ENCODE data around the gene EEF1AKMT4.

The EEF1AKMT4 gene

DNA sequence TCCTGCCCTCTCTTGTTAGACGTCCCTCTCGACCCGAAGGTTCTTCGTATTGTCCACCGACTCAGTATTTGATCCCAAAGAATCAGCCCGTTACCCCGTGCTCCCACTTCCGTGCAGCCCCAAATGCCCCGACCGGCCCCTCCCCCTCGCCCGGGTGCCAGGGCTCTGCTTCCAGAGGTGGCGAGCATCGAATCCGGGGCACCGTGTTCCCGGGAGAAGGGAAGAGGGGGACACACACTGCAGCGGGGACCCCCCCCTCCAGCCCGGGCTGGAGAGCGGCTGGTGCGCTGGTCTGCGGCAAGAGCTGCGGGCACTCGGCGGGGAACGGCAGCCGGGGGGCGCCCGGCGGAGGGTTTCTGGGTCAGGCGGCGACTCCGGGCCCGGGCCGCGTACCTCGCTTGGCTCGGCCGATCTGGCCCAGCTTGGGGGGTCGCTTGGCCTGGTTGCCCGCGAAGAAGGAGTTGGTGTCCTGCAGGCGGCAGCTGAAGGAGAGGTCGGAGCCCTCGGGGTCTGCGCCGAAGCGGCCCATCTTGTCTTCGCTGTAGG, 11.3 kb downstream of the EEF1AKMT4 start:
- Histone ChIP-seq H3K79me2 (ENCODE audit: low read length) (no peaks in the 10 kb centered on the region), H3K4me2 (ENCODE audit: low read depth, low read length) (peak overlapping the region; percentile 90), H3K27ac (ENCODE audit: low read length) (no peak overlapping the region), H4K20me1 (ENCODE audit: insufficient read depth, low read length) (peaks cover 7% of the 10 kb centered on the region), H3K27me3 (replicated peaks; ENCODE audit: insufficient read depth, low read length) (peaks cover 30% of the 10 kb centered on the region), H3K9me3 (replicated peaks; ENCODE audit: insufficient read depth, low read length) (no peaks in the 10 kb centered on the region), H3K4me1 (ENCODE audit: low read length) (peaks cover 10% of the 10 kb centered on the region), H2AFZ (ENCODE audit: low read length) (peak overlapping the region; percentile 57), H3F3A (ENCODE audit: insufficient read depth, low read length) (peaks cover 7% of the 10 kb centered on the region), H3K9me2 (replicated peaks; ENCODE audit: insufficient read depth, low read length) (no peaks in the 10 kb centered on the region), H3K9ac (ENCODE audit: low read length) (no peak overlapping the region), H3K36me3 (replicated peaks; ENCODE audit: insufficient read depth, low read length) (no peaks in the 10 kb centered on the region), H3K4me3 (ENCODE audit: low read length) (peak overlapping the region; percentile 58)
- peak; percentile 58 for TF ChIP-seq EZH2 (optimal IDR thresholded peaks at IDR 0.05; ENCODE audit: low read depth, low read length)
- TF ChIP-seq, protein P1, sequence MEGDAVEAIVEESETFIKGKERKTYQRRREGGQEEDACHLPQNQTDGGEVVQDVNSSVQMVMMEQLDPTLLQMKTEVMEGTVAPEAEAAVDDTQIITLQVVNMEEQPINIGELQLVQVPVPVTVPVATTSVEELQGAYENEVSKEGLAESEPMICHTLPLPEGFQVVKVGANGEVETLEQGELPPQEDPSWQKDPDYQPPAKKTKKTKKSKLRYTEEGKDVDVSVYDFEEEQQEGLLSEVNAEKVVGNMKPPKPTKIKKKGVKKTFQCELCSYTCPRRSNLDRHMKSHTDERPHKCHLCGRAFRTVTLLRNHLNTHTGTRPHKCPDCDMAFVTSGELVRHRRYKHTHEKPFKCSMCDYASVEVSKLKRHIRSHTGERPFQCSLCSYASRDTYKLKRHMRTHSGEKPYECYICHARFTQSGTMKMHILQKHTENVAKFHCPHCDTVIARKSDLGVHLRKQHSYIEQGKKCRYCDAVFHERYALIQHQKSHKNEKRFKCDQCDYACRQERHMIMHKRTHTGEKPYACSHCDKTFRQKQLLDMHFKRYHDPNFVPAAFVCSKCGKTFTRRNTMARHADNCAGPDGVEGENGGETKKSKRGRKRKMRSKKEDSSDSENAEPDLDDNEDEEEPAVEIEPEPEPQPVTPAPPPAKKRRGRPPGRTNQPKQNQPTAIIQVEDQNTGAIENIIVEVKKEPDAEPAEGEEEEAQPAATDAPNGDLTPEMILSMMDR (IDR thresholded peaks at IDR 0.05; ENCODE audit: low read length) = no peak
- 0 out of 2 replicates have a peak, but pooled peaks have one; percentile 35 for TF ChIP-seq EZH2phosphoT487 (IDR thresholded peaks at IDR 0.05; ENCODE audit: low read length)
- DNase-seq = no peak

DNA sequence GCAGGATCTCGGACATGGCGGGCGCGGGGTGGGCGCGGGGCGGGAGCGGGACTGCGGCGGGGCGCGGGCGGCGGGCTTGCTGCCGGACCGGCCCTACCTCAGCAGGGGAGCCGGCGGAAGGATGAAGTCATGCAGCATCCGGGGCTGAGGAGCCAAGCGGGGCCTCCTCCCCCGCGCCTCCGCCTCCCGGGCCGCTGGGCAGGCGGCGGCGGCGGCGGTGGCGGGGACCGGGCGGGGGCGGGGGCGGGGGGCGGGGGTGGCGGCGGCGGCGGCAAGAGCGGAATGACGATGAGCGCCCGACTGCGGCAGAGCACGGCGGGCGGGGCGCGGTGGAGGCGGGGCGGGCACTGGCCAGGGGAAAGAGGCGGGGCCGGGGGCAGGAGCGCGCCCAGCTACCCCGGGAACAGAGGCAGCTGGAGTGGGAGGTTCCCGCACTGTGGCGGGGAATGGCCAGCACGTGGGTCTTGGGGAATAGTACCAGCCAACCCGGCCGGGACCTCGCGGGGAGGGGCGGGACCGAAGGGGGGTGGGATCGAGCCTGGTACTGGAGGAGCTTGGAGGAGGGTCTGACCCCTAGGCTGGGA, 11.9 kb downstream of the EEF1AKMT4 start, which contains the start of gene CAMK2N2:
Gene CAMK2N2 (minus strand): TSS at position 284 of the 584 bp plus-strand sequence. CDS start 268 bp downstream, at position 16.
- peaks cover 7% of the 10 kb centered on the region for H3F3A ChIP-seq (ENCODE audit: insufficient read depth, low read length)
- H2AFZ ChIP-seq (ENCODE audit: low read length) = peak within 1 kb of the TSS; percentile 62
- H3K9ac ChIP-seq (ENCODE audit: low read length) = peak within 1 kb of the TSS; percentile 1; the same call in 1 of the 2 replicates
- no peaks in the 10 kb centered on the region for H3K36me3 ChIP-seq (replicated peaks; ENCODE audit: insufficient read depth, low read length)
- H3K79me2 ChIP-seq (ENCODE audit: low read length) = no peaks in the 10 kb centered on the region
- H3K4me3 ChIP-seq (ENCODE audit: low read length) = peak within 1 kb of the TSS; percentile 66
- no peaks in the 10 kb centered on the region for H3K9me2 ChIP-seq (replicated peaks; ENCODE audit: insufficient read depth, low read length)
- TF ChIP-seq EZH2phosphoT487 (IDR thresholded peaks at IDR 0.05; ENCODE audit: low read length) = no peak
- no peak for TF ChIP-seq EZH2 (optimal IDR thresholded peaks at IDR 0.05; ENCODE audit: low read depth, low read length)
- TF ChIP-seq, protein P1 (IDR thresholded peaks at IDR 0.05; ENCODE audit: low read length) = no peak
- peaks cover 30% of the 10 kb centered on the region for H3K27me3 ChIP-seq (replicated peaks; ENCODE audit: insufficient read depth, low read length)
- H3K27ac ChIP-seq (ENCODE audit: low read length) = no peak within 1 kb of the TSS
- H3K9me3 ChIP-seq (replicated peaks; ENCODE audit: insufficient read depth, low read length) = no peaks in the 10 kb centered on the region
- H3K4me2 ChIP-seq (ENCODE audit: low read depth, low read length) = peak within 1 kb of the TSS; percentile 94
- DNase-seq = peak; percentile 68
- peaks cover 7% of the 10 kb centered on the region for H4K20me1 ChIP-seq (ENCODE audit: insufficient read depth, low read length)
- peaks cover 10% of the 10 kb centered on the region for H3K4me1 ChIP-seq (ENCODE audit: low read length)

DNA sequence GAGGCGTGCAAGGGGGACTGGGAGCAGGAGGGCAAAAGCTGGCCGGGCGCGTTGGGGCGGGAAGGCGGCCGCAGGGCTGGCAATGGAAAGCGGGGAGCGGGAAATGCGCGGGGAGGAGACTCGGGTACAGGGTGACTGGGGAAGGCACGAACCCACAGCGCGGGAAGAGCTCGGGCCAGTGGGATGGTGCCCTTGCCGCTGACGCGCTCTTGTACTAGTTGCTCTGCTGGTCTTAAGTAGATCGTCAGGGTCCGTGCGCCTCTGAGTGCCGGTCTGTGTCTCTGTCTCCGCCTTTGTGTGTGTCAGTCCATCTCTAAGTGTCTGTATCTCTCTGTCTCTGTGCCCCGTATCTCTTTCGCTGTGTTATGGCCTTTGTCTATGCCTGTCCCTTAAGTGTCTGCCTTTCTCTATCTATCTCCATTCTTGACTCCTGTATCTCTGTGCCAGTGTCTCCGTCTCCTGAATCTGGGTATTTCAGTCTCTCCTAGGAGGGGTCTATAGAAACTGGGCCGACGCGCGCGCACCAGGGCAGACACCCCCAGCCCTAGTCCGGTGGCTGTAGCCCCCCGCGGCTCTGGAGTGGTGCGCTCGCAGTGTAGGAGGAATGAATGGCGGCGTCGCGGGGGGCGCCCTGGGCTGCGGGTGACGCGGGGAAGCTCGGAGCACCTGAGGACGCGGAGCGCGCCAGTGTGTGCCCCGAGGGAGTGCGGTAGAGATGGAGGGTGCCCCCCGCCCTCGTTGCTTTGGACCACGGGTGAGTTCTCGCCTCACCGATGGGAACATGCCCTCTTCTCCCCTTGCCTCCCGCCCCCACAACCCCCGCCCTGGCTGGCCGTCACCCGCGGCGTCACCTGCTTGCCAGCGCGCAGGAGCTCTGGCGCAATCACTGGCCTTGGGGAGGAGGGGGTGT, 12.6 kb downstream of the EEF1AKMT4 start:
- Histone ChIP-seq H3K4me1 (ENCODE audit: low read length) (peaks cover 10% of the 10 kb centered on the region), H3F3A (ENCODE audit: insufficient read depth, low read length) (peaks cover 7% of the 10 kb centered on the region), H2AFZ (ENCODE audit: low read length) (peak overlapping the region; percentile 62), H4K20me1 (ENCODE audit: insufficient read depth, low read length) (peaks cover 7% of the 10 kb centered on the region), H3K36me3 (replicated peaks; ENCODE audit: insufficient read depth, low read length) (no peaks in the 10 kb centered on the region), H3K9me2 (replicated peaks; ENCODE audit: insufficient read depth, low read length) (no peaks in the 10 kb centered on the region), H3K4me3 (ENCODE audit: low read length) (peak overlapping the region; percentile 66), H3K4me2 (ENCODE audit: low read depth, low read length) (peak overlapping the region; percentile 94), H3K79me2 (ENCODE audit: low read length) (no peaks in the 10 kb centered on the region), H3K27ac (ENCODE audit: low read length) (no peak overlapping the region), H3K27me3 (replicated peaks; ENCODE audit: insufficient read depth, low read length) (peaks cover 30% of the 10 kb centered on the region), H3K9me3 (replicated peaks; ENCODE audit: insufficient read depth, low read length) (no peaks in the 10 kb centered on the region), H3K9ac (ENCODE audit: low read length) (peak overlapping the region; percentile 1; the same call in 1 of the 2 replicates)
- TF ChIP-seq, protein P1 (IDR thresholded peaks at IDR 0.05; ENCODE audit: low read length) = no peak
- peak; percentile 42 for DNase-seq

All from MM.1S (cell line).